Activated T-cell treated with anti-CD3 and anti-CD28 coated beads, Interleukin-2, amount 50 U/mL, for 1 hour (primary cell): ENCODE data around the gene CRIP1.

ENCODE experiments used
- DNase-seq: peaks from one replicate; pipeline ENCODE4 v3.0.0-alpha.2; 2020

Gene CRIP1

DNA sequence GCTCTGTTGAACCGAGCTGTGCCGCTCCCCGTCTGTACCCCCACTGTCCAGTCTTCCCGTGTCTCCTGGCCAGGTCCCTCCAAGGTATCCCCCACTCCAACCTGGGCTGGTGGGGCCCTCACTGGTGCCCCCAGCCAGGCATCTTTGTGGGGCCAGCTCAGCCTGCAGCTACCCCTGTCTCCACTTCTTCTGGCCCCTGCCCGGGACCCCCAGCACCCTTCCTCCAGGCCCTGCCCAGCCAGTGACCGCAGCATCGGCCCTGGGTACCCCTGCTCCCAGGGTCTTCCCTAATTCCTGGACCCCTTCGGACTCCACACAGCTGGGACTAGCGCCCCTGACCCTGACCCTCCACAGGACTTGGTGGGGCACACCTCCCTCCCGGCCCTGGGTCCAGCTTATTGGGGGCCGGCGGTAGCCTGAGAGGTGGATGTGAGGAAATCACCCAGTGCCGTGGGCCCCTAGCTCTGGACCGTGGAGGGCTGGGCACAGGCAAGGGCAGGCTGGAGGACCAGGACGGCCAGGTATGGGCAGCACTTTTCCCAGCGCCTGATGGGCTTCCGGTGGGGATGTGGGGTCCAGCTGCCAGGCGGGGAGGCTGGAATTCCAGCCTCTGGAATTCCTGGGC, 4.1 kb upstream of the CRIP1 start:
- no peak for DNase-seq

DNA sequence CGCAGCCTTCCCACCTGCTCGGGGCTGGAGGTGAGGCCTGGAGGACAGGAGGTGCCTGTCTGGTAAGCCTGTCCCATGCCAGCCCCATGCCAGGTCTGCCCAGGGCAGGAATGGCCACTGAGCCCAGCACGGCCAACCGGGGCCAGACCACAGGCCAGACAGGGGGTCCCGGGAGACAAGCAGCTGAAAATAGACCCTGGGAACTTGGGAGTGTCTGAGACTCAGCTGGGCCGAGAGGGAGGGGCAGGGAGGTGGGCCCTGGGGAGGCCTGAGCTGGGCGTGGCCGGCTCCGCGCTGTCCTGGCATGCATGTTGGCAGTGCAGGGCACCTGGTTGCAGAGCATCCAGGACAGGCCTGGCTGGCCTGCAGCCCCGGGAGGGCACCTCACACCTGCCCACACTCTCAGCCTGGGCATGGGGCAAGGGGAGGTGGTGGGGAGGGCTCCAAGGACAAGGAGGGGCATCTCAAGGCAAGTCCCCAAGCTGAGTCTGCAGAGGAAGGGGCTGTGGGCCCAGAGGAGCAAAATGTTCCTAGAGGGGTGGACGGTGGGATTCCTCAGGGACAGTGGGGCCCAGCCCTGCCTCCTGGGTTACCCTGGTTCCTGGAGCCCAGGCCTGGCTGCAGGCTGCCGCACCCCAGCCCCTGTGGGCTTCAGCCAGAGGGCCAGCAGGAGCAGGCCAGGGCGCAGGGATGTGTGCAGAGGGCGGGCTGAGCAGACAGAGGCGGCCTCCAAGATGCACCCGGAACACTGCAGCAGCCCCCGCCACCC, 3.2 kb upstream of the CRIP1 start:
- DNase-seq, result no peak

DNA sequence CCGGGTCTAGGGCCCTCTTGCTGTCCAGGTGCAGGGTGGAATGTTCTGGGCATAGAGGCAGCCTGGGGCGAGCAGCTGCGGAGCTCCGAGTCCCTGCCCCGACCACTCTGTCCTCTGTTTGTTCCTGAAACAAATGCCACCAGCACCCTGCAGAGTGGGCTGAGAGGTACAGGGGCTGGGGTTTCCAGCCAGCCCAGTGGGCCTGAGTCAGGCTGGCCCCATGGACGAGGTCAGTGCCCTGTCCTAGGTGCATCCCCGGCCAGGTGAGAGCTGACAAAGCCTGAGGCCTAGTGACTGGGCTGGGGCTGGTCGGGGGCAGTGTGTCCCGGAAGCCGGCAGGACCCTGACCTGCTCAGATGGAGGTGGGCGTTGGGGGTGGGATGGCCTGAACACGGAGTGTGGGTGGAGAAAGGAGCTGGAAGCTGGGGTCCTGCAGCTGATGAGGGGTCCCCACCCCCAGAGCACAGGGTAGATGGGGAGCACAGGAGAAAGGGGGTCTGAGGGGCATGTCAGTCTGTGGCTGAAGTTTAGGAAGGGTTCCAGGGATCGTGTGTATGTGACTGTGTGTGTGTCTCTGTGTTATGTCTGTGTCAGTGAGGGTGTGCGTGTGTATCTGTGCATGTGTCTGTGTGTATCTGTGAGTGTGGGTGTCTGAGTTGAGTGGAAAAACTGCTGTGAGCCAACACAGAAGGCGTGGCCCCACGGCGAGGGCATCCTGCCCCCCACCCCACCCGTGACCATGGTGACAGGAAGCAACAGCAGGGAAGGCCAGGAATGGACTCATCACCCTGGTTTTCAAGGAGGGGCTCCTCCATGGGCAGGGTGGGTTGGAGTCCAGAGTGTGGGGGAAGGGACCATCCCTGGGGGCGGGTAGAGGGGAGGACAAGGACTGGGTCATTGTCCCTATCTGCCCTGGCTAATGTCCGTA, 2.4 kb upstream of the CRIP1 start:
- peak; percentile 79 for DNase-seq

DNA sequence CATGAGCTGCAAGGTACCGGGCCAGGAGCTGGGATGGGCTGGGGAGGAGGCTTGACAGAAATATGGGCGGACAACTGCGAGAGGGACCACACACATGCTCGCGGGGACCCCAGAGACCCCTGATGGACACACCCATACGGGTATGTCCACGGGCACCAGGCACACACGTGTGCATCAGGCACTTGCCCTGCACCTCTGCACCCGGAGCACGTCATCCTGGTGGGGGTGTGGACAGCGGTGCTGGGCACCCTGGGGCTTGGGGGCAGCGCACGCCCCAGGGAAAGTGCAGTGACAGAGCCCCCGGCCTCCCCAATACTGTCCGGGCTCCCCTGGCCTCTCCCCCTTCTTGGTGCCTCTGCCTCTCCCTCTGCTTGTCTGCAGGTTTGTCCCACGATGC, 1.7 kb upstream of the CRIP1 start:
- no peak for DNase-seq

DNA sequence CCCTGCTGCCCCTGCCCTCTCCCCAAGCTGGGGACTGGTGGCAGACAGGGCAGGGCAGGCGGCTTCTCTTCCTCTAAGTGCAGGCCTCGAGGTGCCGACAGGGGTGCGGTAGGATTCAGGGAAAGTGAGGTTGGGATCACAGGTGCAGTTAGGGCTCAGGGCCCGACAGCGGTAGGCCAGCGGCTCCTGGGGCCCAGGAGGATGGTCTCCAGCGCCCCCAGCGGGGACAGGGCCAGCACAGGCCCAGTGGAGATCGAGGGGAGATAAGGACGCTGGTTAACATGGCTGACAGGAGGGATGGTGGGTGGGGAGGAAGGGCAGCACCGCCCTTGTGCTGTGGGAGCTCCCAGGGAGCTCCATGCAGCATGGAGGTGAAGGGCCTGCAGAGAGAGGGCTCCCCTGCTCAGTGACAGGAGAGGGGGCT, 935 bp upstream of the CRIP1 start:
- peak; percentile 60 for DNase-seq

DNA sequence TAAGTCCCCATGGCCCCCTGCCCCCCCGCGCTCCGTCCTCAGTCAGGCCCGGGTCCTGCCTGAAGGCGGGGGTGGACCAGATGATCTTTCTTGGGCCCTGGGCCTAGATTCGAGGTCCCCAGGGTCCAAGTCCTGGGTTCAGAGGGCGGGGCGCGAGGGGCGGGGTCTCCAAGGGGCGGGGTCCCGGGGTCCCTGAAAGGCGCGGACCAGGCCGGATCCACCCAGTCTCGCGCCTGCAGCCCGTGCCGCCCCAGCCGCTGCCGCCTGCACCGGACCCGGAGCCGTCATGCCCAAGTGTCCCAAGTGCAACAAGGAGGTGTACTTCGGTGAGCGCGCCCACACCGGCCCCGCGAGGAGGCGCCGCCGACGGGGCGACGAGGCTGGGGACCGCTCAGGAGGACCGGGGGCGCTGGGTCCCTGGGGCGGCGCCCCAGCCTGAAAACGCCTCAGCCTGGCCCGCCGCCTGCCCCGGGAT, 325 bp downstream of the CRIP1 start:
- DNase-seq, result peak; percentile 77

DNA sequence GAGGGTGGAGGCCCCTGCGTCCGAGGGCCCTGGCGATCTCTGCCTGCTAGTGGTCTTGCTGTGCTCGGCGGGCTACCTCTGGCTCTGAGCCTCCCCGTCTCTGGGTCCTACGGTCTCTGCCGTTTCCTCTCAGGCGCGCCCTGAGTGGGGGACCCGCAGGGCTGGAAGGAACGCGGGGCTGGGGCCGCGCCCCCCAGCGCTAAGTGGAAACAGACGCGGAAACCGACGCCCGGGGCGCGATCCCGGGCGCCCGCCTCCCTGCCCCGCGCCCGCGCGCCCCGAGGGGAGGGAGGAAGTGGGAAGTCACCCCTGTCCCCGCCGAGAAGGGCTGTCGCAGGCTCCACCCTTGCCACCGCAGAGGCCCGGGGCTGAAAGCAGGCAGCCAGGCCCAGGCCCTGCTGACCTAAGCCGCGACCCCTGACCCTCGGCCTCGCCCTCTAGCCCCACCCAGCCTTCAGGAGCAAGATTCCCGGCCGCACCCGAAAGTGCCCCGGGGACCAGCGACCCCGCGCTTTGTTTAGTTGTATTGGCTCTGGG, 831 bp downstream of the CRIP1 start:
- DNase-seq, result peak; percentile 81

DNA sequence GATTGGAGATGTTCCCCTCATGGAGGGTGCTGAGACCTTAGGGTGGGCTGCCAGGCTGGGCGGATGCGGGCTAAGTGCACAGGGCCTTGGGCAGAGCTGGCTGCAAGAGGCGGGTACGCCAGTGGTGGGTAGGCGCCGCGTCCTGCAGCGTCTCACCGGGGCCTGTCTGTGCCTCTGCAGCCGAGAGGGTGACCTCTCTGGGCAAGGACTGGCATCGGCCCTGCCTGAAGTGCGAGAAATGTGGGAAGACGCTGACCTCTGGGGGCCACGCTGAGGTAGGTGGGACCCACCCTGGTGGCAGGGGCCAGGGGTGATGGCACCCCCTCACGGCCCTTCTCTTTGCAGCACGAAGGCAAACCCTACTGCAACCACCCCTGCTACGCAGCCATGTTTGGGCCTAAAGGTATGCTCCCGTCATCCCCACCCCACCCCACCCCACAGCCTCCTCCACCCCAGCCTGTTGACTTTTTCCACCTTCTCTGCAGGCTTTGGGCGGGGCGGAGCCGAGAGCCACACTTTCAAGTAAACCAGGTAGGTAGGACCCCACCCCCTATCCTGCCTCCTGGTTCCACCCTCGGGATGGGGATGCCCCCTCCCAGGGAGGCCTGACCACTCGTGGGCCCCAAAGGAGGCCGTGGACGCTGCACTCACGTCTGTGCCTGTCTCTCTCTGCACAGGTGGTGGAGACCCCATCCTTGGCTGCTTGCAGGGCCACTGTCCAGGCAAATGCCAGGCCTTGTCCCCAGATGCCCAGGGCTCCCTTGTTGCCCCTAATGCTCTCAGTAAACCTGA, 1.5 kb downstream of the CRIP1 start:
- DNase-seq, result peak; percentile 67

DNA sequence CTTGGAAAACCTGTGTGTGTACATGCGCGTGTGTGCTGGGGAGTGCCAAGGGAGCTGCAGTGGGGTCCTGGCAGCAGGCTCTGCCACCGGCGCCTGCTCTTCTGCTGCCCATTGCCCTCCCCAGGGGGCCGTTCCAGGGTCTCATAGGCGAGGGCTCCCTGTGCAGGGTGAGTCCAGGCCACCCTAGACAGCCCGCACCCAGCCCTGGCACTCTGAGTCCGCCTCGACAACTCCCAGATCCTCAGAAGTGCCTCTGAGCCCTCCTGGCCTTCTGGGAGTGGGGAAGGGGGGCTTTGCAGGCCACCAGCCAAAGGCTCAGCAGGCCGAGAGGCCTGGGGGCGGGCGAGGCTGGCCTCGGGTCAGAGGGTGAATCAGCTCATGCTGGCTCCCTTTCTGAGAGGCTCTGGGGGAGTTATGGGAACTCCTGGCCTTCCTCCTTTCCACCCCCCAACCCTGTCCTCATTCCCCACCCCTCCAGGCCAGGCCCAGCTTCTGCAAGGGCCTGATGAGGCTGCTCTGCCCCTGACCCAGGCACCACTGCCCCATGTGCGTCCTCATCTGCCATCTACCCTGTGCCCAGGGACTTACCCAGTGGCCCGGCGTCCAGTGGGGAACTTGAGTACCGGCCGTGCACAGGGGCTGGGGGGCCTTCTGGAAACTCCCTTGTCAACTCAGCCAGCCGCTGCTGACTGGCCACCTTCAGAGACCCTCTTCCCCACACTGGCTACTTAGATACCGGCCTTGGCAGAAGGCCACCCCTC, 2.3 kb downstream of the CRIP1 start:
- peak; percentile 47 for DNase-seq

DNA sequence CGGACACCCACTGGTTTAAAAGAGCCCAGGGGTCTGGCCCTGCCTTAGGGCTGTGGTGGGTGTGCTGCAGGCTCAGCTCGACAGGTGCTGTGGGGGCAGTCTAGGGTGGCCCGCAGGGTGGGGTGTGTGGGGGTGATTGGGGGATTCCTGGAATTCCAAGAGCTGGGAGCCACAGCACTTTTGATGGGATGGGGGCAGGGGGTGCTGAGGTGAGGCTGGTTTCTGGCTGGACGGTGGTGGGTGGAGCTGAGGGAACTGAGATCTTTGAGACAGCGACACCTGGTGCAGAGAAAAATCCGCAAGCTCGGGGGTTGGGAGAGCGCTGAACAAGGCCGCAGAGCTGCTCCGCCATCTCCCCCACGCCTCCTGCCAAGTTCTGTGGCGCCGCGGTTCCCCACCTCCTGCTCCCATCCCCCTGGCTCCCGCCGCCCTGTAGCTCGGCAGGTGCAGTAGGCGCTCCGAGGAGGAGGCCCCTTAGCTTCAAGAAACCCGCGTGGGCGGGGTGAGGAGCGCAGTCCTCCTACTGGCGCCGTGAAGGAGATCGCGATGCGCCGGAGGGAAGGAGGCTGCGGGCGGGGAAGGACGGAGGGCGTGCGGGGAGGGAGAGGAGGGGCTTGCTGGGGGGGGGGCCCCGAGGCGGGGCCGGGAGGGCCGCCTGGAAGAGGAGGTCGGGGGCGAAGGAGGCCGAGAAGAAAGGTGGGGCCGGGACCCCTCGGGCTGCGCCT, 3.0 kb downstream of the CRIP1 start:
- peak; percentile 91 for DNase-seq

DNA sequence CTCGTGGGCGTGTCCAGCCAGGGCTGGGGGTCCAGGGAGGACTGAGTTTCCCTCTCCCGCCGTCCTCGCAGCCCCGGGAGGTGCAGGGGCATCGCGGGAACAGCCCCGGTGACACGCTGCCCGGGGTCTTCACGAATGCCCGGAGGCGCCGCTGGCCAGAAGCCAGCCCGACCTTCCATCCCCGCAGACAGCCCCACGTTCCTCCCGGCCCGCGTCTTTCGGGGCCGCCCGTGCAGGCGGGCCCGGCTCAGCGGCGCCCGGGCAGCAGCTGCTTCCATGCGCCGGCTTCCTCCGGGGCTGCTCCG, 3.5 kb downstream of the CRIP1 start:
- no peak for DNase-seq

DNA sequence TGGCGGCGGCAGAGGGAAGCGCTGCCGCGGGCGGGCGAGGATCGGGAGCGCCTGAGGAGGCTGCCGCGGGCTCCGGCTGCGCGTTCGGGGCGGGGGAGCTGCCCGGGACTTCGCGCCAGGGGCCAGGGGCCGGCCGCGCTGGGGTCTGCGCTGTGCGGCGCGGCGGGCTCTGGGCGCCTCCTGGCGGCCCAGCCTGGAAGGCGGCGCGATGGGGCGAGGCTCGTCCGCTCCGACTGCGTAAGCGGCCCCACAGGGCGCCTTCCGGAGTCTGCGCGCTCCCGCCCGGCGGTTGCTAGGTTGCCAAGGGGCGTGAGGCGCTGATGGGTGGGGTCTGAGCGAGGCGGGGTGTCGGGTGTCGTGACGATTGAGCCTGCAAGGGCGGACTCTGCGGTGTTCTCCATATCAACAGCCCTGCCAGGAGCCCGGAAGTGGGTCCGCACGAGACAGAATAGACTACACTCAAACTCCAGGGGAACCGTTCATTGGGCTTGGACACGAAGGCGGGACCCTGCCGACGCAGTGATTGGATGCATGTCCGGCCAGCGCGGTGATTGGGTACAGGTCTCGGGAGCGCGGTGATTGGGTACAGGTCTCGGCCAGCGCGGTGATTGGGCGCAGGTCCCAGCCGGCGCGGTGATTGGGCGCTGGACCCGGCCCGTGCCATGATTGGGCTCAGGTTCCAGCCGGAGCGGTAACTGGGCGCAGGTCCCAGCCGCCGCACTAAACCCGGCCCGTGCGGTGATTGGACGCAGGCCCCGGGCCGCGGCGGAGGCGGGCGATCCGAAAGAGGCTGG, 4.1 kb downstream of the CRIP1 start, which contains the start of gene TEDC1:
TEDC1 (plus strand) TSS at position 675 of the 794 bp plus-strand sequence. CDS start 130 bp downstream, outside the sequence.
- peak; percentile 98 for DNase-seq

DNA sequence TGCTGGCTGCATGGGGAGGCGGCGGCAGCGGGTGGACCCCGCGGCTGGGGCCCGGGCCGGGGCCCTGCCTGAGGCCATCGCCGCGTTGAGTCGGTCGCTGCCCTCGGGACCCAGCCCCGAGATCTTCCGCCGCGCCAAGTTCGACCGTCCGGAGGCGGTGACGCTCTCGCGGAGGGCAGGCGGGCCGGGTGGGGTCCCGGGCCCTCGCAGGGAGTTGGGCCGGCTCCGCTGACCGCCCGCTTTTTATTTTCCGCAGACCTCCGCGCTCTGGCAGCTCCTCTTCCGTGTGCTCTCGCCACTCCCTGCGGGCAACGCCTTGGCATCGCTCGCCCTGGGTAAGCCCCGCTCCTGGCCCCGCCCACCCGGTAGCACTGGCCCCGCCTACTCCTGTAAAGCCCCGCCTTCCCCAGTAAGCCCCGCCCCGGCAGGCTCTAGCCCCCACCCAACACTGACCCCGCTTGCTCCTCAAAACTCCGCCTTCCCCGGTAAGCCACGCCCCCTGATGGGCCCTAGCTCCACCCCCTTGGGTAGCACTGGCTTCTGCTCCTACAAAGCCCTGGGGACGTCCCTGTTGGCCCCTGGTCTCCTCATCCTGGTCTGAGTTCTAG, 4.8 kb downstream of the CRIP1 start:
- peak; percentile 90 for DNase-seq

DNA sequence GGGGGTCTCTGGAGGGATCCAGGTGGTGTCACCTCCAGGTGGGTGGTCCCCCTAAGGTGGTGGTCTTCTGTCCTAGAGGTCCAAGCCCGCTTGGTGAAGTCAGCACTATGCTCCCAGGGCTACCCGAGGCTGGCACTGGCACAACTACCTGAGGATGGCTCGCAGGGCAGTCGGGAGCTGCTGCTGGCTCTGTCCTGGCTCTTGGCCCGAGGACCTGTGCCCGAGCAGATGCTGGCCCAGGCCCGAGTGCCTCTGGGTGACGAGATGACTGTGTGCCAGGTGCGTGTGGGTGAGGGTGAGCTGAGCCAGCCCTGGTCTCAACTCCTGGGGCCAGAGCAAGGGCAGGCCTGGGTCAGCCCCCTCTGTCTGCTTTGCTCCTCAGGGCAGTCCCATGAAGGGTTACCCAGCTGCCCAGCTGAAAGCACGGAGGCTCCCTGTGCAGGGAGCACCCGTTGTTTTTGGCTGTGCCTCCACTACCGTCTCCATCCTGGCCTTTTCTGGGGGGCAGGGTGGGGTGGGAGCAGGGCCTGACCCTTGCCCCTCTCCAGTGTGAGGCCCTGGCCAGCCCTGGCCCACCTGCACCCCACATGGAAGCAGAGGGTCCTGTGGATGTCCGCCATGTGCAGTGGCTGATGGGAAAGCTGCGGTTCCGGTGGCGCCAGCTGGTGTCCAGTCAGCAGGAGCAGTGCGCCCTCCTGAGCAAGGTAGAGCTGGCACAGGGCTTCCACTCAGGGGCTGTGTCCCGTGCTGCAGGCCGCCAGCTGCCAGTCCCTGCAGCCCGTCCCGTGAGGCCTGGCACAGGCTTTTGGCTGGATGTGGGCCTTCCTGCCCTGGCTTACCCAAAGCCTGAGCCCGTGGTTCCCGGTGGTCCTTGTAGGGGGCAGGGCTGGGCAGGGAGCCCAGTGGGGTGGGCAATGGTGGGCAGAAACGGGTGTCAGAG, 5.6 kb downstream of the CRIP1 start:
- no peak for DNase-seq

DNA sequence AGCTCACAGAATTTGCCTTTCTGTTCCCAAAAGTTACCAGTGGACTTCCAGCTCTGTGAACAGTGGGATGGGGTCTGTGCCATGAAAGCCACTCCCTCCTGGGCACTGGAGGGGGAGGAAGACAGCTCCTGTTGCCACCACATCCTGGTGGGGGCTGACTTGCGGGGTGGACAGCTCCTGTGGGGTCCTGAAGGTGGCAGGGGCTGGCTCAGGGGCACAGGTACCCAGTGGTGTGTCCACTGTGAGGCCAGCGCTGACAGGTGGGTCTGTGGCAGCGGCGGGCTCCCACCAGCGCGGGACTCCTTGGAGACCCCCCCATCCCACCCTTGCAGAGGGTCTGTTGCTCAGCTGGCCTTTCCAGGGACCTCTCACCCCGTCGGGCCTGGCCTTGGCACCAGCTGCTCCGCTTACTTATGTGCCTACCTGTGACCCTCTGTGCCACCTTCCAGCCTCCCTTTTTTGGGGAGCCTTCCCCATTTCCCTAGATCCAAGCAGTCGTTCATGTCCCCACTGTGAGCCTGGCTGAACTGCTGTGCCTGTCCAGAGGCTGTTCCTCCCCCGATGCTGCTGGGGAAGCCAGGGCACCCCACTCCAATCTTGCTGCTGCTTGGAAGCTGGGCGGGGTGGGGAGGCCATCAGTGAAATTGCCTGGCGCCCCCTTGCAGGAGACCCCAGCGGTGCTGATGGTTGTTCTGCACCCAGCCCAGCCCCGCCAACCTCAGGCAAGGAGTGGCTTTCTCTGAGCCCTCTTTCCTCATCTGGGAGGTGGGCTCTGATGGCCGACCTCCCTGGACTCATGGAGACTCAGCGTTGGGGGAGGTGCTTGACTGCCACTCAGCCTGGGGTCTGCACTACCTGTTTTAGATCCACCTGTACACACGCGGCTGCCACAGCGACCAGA, 6.5 kb downstream of the CRIP1 start:
- DNase-seq, result peak; percentile 24

DNA sequence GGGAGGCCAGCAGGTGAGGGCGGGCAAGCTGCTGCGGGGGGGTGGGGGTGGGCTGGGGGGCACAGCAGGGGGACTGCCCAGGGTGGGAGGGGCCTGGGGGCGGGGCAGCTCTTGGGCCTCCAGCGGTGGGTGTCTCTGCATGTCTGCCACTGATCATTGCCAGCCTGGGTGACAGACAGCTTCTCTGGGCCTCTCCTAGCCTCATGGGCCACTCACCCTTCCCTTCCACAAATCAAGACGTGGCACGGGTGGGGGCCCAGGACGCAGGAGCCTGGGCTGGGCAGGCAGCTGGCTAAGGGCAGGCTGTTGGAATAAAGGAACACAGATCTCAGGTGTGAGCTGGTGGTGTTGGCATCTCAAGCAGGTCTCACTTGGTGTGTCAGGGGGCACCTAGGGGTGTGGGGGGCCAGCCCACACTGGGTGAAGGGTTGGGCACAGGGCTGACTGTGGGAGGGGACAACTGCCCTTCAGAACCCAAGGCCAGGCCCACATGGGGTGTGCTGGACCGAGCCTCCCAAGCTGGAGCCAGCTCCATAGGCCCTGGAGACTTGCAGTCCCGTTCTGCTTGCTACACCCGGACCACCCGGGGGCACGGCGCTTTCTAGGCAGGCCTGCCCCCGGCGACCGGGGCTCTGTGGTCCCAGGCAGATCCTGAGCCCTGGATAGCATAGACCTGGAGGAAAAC, 7.4 kb downstream of the CRIP1 start:
- peak; percentile 17 for DNase-seq

DNA sequence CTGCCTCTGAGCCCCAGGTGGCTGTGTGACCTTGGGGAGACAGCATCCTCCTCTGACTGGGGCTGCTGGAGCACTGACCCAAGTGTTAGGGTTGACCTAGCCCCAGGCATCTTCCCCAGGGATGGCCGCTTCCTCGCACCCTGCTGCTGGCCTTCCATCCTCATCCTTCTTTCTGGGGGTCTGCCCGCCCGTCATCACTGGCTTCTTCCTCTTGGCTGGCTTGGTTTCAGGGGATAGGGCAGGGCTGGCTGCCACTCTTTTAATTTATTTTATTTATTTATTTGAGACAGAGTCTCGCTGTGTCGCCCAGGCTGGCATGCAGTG, 7.9 kb downstream of the CRIP1 start:
- peak; percentile 8 for DNase-seq
